ENCODE measurements around the gene GOT2. TPM values are rescaled to one million over a fixed set of nuclear protein-coding genes. Genes with fewer than 3 reads are reported as not detected.
A peak's percentile ranks its signal among the peaks of the same experiment; 100 is the strongest.
"Not testable (repeated sequence)": the region's sequence is repeated elsewhere in the genome, so short reads cannot be mapped to it uniquely, and the experiment has no call there.

GOT2 gene
- total and polyA plus RNA-seq, 4 donors, result 29.4 to 56.6 (median 38.2) TPM

DNA sequence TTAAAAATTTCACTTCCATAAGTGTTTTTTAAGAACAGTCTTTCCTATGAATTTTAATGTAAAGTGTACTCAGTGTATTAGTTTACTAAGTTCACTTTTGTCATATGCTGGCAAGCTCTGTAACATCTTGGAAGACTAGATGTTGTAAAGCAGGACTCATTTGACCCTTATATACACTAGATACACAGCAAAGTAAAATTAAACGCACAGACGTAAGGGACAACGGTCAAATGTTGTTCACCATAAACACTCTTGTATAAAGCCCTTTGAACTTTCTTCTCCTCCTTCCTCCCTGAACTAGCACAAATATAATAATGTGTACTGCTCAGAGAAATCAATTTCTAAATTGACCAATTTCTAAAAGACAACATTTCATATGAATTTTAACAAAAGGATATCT is 7.0 kb upstream of the GOT2 start:
- Histone ChIP-seq H3K27ac (ENCODE audit: low read depth in 1 of 2, low read length in 1 of 2) (no peak overlapping the region), H3K4me3 (no peak overlapping the region), H3K9me3 (ENCODE audit: control insufficient read depth in 4 of 4, insufficient read depth in 3 of 4, low read length in 3 of 4) (no peaks in the 10 kb centered on the region), H3K27me3 (ENCODE audit: control insufficient read depth in 3 of 3, insufficient read depth in 3 of 3, low read length in 2 of 3) (no peaks in the 10 kb centered on the region), H3K4me1 (ENCODE audit: control insufficient read depth in 5 of 5, insufficient read depth in 5 of 5, low read length in 5 of 5) (no peaks in the 10 kb centered on the region), H3K36me3 (ENCODE audit: control insufficient read depth in 4 of 4, insufficient read depth in 4 of 4, low read length in 4 of 4) (no peaks in the 10 kb centered on the region), H3K9ac (ENCODE audit: insufficient read depth in 1 of 2, low read length in 2 of 2) (no peak overlapping the region)
- 77 to 83% methylated on average over 3 of the region's 3 CpGs for WGBS, 2 donors
- ATAC-seq (ENCODE audit: insufficient read depth, low FRiP score) (no peak), DNase-seq (no peak)
- TF ChIP-seq, protein P1, sequence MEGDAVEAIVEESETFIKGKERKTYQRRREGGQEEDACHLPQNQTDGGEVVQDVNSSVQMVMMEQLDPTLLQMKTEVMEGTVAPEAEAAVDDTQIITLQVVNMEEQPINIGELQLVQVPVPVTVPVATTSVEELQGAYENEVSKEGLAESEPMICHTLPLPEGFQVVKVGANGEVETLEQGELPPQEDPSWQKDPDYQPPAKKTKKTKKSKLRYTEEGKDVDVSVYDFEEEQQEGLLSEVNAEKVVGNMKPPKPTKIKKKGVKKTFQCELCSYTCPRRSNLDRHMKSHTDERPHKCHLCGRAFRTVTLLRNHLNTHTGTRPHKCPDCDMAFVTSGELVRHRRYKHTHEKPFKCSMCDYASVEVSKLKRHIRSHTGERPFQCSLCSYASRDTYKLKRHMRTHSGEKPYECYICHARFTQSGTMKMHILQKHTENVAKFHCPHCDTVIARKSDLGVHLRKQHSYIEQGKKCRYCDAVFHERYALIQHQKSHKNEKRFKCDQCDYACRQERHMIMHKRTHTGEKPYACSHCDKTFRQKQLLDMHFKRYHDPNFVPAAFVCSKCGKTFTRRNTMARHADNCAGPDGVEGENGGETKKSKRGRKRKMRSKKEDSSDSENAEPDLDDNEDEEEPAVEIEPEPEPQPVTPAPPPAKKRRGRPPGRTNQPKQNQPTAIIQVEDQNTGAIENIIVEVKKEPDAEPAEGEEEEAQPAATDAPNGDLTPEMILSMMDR (IDR thresholded peaks at IDR 0.05; ENCODE audit: control extremely low read depth, extremely low read depth), result no peak

DNA sequence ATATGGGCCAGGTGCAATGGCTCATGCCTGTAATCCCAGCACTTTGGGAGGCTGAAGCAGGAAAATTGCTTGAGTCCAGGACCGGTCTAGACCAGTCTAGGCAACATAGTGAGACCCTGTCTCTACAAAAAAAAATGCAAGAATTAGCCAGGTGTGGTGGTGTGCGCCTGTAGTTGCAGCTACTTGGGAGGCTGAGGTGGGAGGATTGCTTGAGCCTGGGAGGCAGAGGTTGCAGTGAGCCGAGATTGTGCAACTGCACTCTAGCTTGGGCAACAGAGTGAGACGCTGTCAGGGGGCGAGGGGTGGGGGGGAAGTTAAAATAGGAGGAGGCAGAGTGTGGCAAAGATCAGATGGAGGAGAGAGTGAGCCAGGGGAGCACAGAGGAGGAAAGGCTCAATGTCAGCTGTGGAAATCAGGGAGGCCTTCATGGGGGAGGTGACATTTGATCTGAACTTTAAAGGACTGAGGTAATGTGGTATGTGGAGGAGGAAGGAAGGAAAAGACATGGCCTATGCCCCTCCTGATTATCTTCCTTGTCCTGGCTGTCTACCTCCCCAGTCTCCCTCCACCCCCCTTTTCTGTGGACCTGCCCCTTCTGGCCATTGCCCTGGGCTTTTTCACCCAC is 4.7 kb upstream of the GOT2 start:
- Histone ChIP-seq H3K9me3 (ENCODE audit: control insufficient read depth in 4 of 4, insufficient read depth in 3 of 4, low read length in 3 of 4) (no peaks in the 10 kb centered on the region), H3K9ac (ENCODE audit: insufficient read depth in 1 of 2, low read length in 2 of 2) (no peak overlapping the region), H3K4me1 (ENCODE audit: control insufficient read depth in 5 of 5, insufficient read depth in 5 of 5, low read length in 5 of 5) (no peaks in the 10 kb centered on the region), H3K4me3 (no peak overlapping the region), H3K36me3 (ENCODE audit: control insufficient read depth in 4 of 4, insufficient read depth in 4 of 4, low read length in 4 of 4) (peaks cover 0 to 4% (median 0%) of the 10 kb centered on the region in 4 donors), H3K27ac (ENCODE audit: low read depth in 1 of 2, low read length in 1 of 2) (no peak overlapping the region), H3K27me3 (ENCODE audit: control insufficient read depth in 3 of 3, insufficient read depth in 3 of 3, low read length in 2 of 3) (no peaks in the 10 kb centered on the region)
- TF ChIP-seq, protein P1 (IDR thresholded peaks at IDR 0.05; ENCODE audit: control extremely low read depth, extremely low read depth), result no peak
- WGBS, 2 donors, result 77 to 85% methylated on average over 5 of the region's 5 CpGs
- no peak for DNase-seq
- ATAC-seq (ENCODE audit: insufficient read depth, low FRiP score), result no peak

GRCh38 chr16:58736341-58736740 is 2.2 kb upstream of the GOT2 start:
- not testable (repeated sequence) for H3K36me3 ChIP-seq (ENCODE audit: control insufficient read depth in 4 of 4, insufficient read depth in 4 of 4, low read length in 4 of 4); H3K4me3 ChIP-seq; H3K9ac ChIP-seq (ENCODE audit: insufficient read depth in 1 of 2, low read length in 2 of 2); DNase-seq; ATAC-seq (ENCODE audit: insufficient read depth, low FRiP score); H3K27ac ChIP-seq (ENCODE audit: low read depth in 1 of 2, low read length in 1 of 2); H3K27me3 ChIP-seq (ENCODE audit: control insufficient read depth in 3 of 3, insufficient read depth in 3 of 3, low read length in 2 of 3); H3K9me3 ChIP-seq (ENCODE audit: control insufficient read depth in 4 of 4, insufficient read depth in 3 of 4, low read length in 3 of 4)
- WGBS, 2 donors, result 82 to 87% methylated on average over 3 of the region's 3 CpGs
- peaks cover 0 to 12% (median 4%) of the 10 kb centered on the region in 5 donors for H3K4me1 ChIP-seq (ENCODE audit: control insufficient read depth in 5 of 5, insufficient read depth in 5 of 5, low read length in 5 of 5)

GRCh38 chr16:58734459-58734787 is 307 bp upstream of the GOT2 start:
- H3K9ac ChIP-seq (ENCODE audit: insufficient read depth in 1 of 2, low read length in 2 of 2), result peak overlapping the region; percentile 24 to 82
- ATAC-seq (ENCODE audit: insufficient read depth, low FRiP score), result no peak
- 34 to 43% methylated on average over 8 of the region's 8 CpGs for WGBS, 2 donors
- DNase-seq, result no peak
- peaks cover 0 to 12% (median 5%) of the 10 kb centered on the region in 5 donors for H3K4me1 ChIP-seq (ENCODE audit: control insufficient read depth in 5 of 5, insufficient read depth in 5 of 5, low read length in 5 of 5)
- H3K4me3 ChIP-seq, result peak overlapping the region; percentile 97
- TF ChIP-seq, protein P1 (IDR thresholded peaks at IDR 0.05; ENCODE audit: control extremely low read depth, extremely low read depth), result no peak
- H3K9me3 ChIP-seq (ENCODE audit: control insufficient read depth in 4 of 4, insufficient read depth in 3 of 4, low read length in 3 of 4), result no peaks in the 10 kb centered on the region
- no peaks in the 10 kb centered on the region for H3K27me3 ChIP-seq (ENCODE audit: control insufficient read depth in 3 of 3, insufficient read depth in 3 of 3, low read length in 2 of 3)
- H3K36me3 ChIP-seq (ENCODE audit: control insufficient read depth in 4 of 4, insufficient read depth in 4 of 4, low read length in 4 of 4), result peaks cover 0 to 5% (median 1%) of the 10 kb centered on the region in 4 donors
- H3K27ac ChIP-seq (ENCODE audit: low read depth in 1 of 2, low read length in 1 of 2), result peak overlapping the region; percentile 84 to 85

Measured in lung (tissue), 12 donors.